GM12878 (cell line): Measurements from ENCODE around the gene GAREM1. TPM values are rescaled to one million over a fixed set of nuclear protein-coding genes. Genes with fewer than 3 reads are reported as not detected.

Experiments
- ATAC-seq: fragments of 200-7000 bp; cut with Tn5 transposase; 3 replicates; pipeline ENCODE4 v1.9.1; 2020; ENCODE audit warnings: mild to moderate bottlenecking, moderate library complexity
- BruUV-seq: library from RNA; stranded (reverse); fragments of 400-500 nt; replicated peaks from 2 replicates; lab custom pipeline; 2021; lab: Mats Ljungman, UMichigan
- CTCF ChIA-PET: fragments of 300-600 bp; sonication (Branson Sonifier 250); formaldehyde crosslinking; extraction: SDS; loops from one replicate; lab custom pipeline; 2021; ENCODE audit warnings: inconsistent platforms; lab: Yijun Ruan, JAX
- POLR2A ChIA-PET: fragments of 350-600 bp; formaldehyde crosslinking; extraction: SDS; loops from one replicate; lab custom pipeline; 2021; ENCODE audit warnings: inconsistent platforms; lab: Charles Lee
- RAD21 ChIA-PET: fragments of 300-600 bp; sonication (Branson Sonifier 250); formaldehyde crosslinking; loops from one replicate; lab custom pipeline; 2023; ENCODE audit warnings: antibody characterized with exemption; ENCODE audit not compliant: unreplicated experiment; lab: Charles Lee
- SMC1A ChIA-PET: fragments of 300-600 bp; sonication (Branson Sonifier 250); formaldehyde crosslinking; loops from one replicate; lab custom pipeline; 2023; ENCODE audit not compliant: unreplicated experiment, uncharacterized antibody; lab: Charles Lee
- DNase-seq: peaks from one replicate; pipeline ENCODE4 v3.0.0-alpha.2; 2011; ENCODE audit warnings: low read depth, low spot score
- FAIRE-seq: peaks from 3 replicates; lab custom pipeline; 2011; peaks lifted over from hg19 to GRCh38; lab: Jason Lieb, UNC
- H2AFZ ChIP-seq: 2 replicates; pipeline ENCODE4 v1.6.0; 2011; ENCODE audit warnings: low read depth, low read length, control low read depth; ENCODE audit not compliant: control insufficient read depth
- H3K27ac ChIP-seq: 2 replicates; pipeline ENCODE4 v1.5.1; 2011; ENCODE audit warnings: control low read depth; ENCODE audit not compliant: control insufficient read depth, insufficient read depth
- H3K27me3 ChIP-seq, 2 experiments: replicated peaks in 1 of 2; 2 replicates each; pipeline versions ENCODE4 v1.6.0 to v1.6.1; 2011; ENCODE audit warnings: low read length in 1 of 2; ENCODE audit not compliant: control insufficient read depth in 2 of 2, insufficient read depth in 2 of 2
- H3K36me3 ChIP-seq, 2 experiments: 2 replicates each; pipeline ENCODE4 v1.5.1; 2011; ENCODE audit warnings: low read length in 1 of 2; ENCODE audit not compliant: control insufficient read depth in 2 of 2, insufficient read depth in 2 of 2
- H3K4me1 ChIP-seq: 2 replicates; pipeline ENCODE4 v1.6.1; 2011; ENCODE audit warnings: mild to moderate bottlenecking, low read length, moderate library complexity, mixed read lengths; ENCODE audit not compliant: control insufficient read depth, insufficient read depth
- H3K4me2 ChIP-seq: 2 replicates; pipeline ENCODE4 v1.6.0; 2011; ENCODE audit warnings: control low read depth; ENCODE audit not compliant: control insufficient read depth, insufficient read depth
- H3K4me3 ChIP-seq: fragments of 200-600 bp; sonication (generic); 2 replicates; pipeline ENCODE4 v1.5.1; 2016
- H3K79me2 ChIP-seq: 2 replicates; pipeline ENCODE4 v1.6.0; 2011; ENCODE audit warnings: low read length; ENCODE audit not compliant: control insufficient read depth, insufficient read depth
- H3K9ac ChIP-seq: 2 replicates; pipeline ENCODE4 v1.8.0; 2011; ENCODE audit warnings: low read length, control low read depth, mixed read lengths; ENCODE audit not compliant: control insufficient read depth, insufficient read depth
- H3K9me3 ChIP-seq: replicated peaks from 3 replicates; pipeline ENCODE4 v1.5.1; 2011; ENCODE audit warnings: mild to moderate bottlenecking, low read length; ENCODE audit not compliant: control insufficient read depth, insufficient read depth
- H4K20me1 ChIP-seq: 2 replicates; pipeline ENCODE4 v1.6.0; 2011; ENCODE audit not compliant: control insufficient read depth, insufficient read depth
- CBFB ChIP-seq: IDR thresholded peaks from 2 replicates; pipeline ENCODE4 v1.6.1; 2016; ENCODE audit warnings: antibody characterized with exemption, low read depth
- CEBPB ChIP-seq, 2 experiments: fragments of 150-350 bp in 1 of 2; IDR thresholded peaks; 2 replicates each; pipeline ENCODE4 v1.6.1; 2012 to 2014; ENCODE audit warnings: low read depth in 2 of 2, low read length in 2 of 2, borderline replicate concordance in 1 of 2, inconsistent platforms in 1 of 2
- CHD1 ChIP-seq: IDR thresholded peaks from 2 replicates; pipeline ENCODE4 v1.6.1; 2012; ENCODE audit warnings: low read depth, low read length, improper control_type of control experiment
- CHD4 ChIP-seq: fragments of 200-600 bp; sonication (generic); IDR thresholded peaks from 2 replicates; pipeline ENCODE4 v1.6.1; 2016; ENCODE audit warnings: mild to moderate bottlenecking
- CREB1 ChIP-seq: IDR thresholded peaks from 2 replicates; pipeline ENCODE4 v1.6.1; 2012; ENCODE audit warnings: low read depth, mild to moderate bottlenecking, inconsistent platforms
- CREM ChIP-seq: IDR thresholded peaks from 2 replicates; pipeline ENCODE4 v1.6.1; 2014; ENCODE audit warnings: antibody characterized with exemption, low read depth
- EP300 ChIP-seq, 2 experiments: fragments of 150-350 bp in 1 of 2; IDR thresholded peaks; 2 replicates each; pipeline ENCODE4 v1.6.1; 2011 to 2012; ENCODE audit warnings: low read depth in 2 of 2, low read length in 2 of 2, borderline replicate concordance in 1 of 2, improper control_type of control experiment in 1 of 2, inconsistent platforms in 1 of 2; ENCODE audit not compliant: control insufficient read depth in 1 of 2
- NFYB ChIP-seq: IDR thresholded peaks from 2 replicates; pipeline ENCODE4 v1.6.1; 2011; ENCODE audit warnings: low read depth, mild to moderate bottlenecking, low read length, improper control_type of control experiment, moderate library complexity; ENCODE audit not compliant: insufficient read depth
- NRF1 ChIP-seq: conservative IDR thresholded peaks from 2 replicates; pipeline ENCODE4 v1.6.1; 2011; ENCODE audit warnings: mild to moderate bottlenecking, low read depth, low read length, improper control_type of control experiment
- PAX8 ChIP-seq: fragments of 450-650 bp; IDR thresholded peaks from 2 replicates; pipeline ENCODE4 v1.6.1; 2017; ENCODE audit warnings: mild to moderate bottlenecking, moderate library complexity
- PKNOX1 ChIP-seq: fragments of 450-650 bp; IDR thresholded peaks from 2 replicates; pipeline ENCODE4 v1.6.1; 2016; ENCODE audit warnings: mild to moderate bottlenecking
- TCF7 ChIP-seq: IDR thresholded peaks from 2 replicates; pipeline ENCODE4 v1.6.1; 2014; ENCODE audit warnings: antibody characterized with exemption, borderline replicate concordance
- USF2 ChIP-seq: IDR thresholded peaks from 2 replicates; pipeline ENCODE4 v1.6.1; 2011; ENCODE audit warnings: low read depth, low read length, improper control_type of control experiment, borderline replicate concordance
- ZZZ3 ChIP-seq: IDR thresholded peaks from 2 replicates; pipeline ENCODE4 v1.6.1; 2011; ENCODE audit warnings: low read depth; ENCODE audit not compliant: control insufficient read depth, insufficient read length
- WGBS: methylation state at CpG from one replicate; pipeline ENCODE4 v1.1.6; 2016; ENCODE audit warnings: low lambda C conversion rate; ENCODE audit not compliant: insufficient replicate concordance, insufficient coverage; ENCODE audit errors: missing lambda C conversion rate; 5-methylcytosine and 5-hydroxymethylcytosine counted together
- in situ Hi-C: fragments of 300-500 bp; cut with MboI; formaldehyde crosslinking; loops from 9 replicates; pipeline ENCODE4 v1.14.3; 2018; ENCODE audit warnings: mixed read lengths
- intact Hi-C: fragments of 100-400 bp; cut with micrococcal nuclease; formaldehyde crosslinking; loops from one replicate; pipeline ENCODE4 v1.14.2; 2022; ENCODE audit not compliant: unreplicated experiment
- polyA plus RNA-seq, 11 experiments: library from polyadenylated mRNA; depleted of rRNA in 4 of 11; unstranded in 6 of 11; stranded (reverse) in 5 of 11; fragments of >200 nt; fragmentation: Nextera tagmentation in 4 of 11; fragmentation: Illumina TruSeq in 1 of 11; extraction: Ambion mirVana in 4 of 11; extraction: Trizol in 1 of 11; gene quantifications; 1 replicate in 1 of 11; 2 replicates in 10 of 11; pipeline versions ENCODE4 v1.2.1 to v1.2.3, GENCODE V29; 2011 to 2016; ENCODE audit warnings: inconsistent platforms in 2 of 11, missing spikeins in 2 of 11, low read depth in 1 of 11
- total RNA-seq, 4 experiments: library from RNA; depleted of rRNA in 3 of 4; stranded (reverse); fragments of >200 nt in 3 of 4; fragmentation: Illumina TruSeq in 1 of 4; extraction: Trizol in 1 of 4; gene quantifications; 2 replicates each; pipeline versions ENCODE4 v1.2.1 to v1.2.3, GENCODE V29; 2013 to 2021

Gene GAREM1
- total and polyA plus RNA-seq, 10 of the 15 experiments (the other 5 are each of a cell fraction or from before 2014, with no cell fraction given), result 0.05 to 0.29 (median 0.05) TPM; not detected in 7

GRCh38 chr18:32244881-32245280 lies 225.8 kb downstream of the GAREM1 start:
- H2AFZ ChIP-seq, result no peak overlapping the region
- H3K36me3 ChIP-seq, result no peaks in the 10 kb centered on the region
- no peaks in the 10 kb centered on the region for H3K9me3 ChIP-seq
- RAD21 ChIA-PET, result no interaction called here
- peaks cover 0 to 2% of the 10 kb centered on the region in 2 experiments; a peak in 2 of 4 replicates for H3K27me3 ChIP-seq
- no peaks in the 10 kb centered on the region for H3K79me2 ChIP-seq
- H3K4me1 ChIP-seq, result no peaks in the 10 kb centered on the region
- CTCF ChIA-PET, result no interaction called here
- DNase-seq (no peak), FAIRE-seq (no peak), ATAC-seq (no peak)
- no TSS peak for BruUV-seq
- H3K4me2 ChIP-seq, result no peak overlapping the region
- H3K9ac ChIP-seq, result no peak overlapping the region
- TF ChIP-seq CREB1, result no peak
- no peak for TF ChIP-seq USF2
- no peak for TF ChIP-seq CEBPB (IDR thresholded peaks at IDR 0.05; ENCODE audit: borderline replicate concordance in 1 of 2, low read depth in 2 of 2, low read length in 2 of 2)
- no peak for TF ChIP-seq EP300 (IDR thresholded peaks at IDR 0.05; ENCODE audit: borderline replicate concordance in 1 of 2, control insufficient read depth in 1 of 2, low read depth in 2 of 2, low read length in 2 of 2)
- no peak for TF ChIP-seq CHD4
- no peak for TF ChIP-seq CBFB
- TF ChIP-seq ZZZ3, result no peak
- no peak for TF ChIP-seq TCF7
- no peak for TF ChIP-seq CHD1
- TF ChIP-seq PKNOX1, result no peak
- no peak for TF ChIP-seq NRF1
- no peak for TF ChIP-seq CREM
- no peak for TF ChIP-seq PAX8
- TF ChIP-seq NFYB, result no peak
- intact Hi-C loops, result no loop called here
- SMC1A ChIA-PET, result no interaction called here
- WGBS, result 56% methylated on average over 5 of the region's 5 CpGs
- in situ Hi-C loops, result no loop called here
- no peak overlapping the region for H3K4me3 ChIP-seq
- H4K20me1 ChIP-seq, result no peaks in the 10 kb centered on the region
- H3K27ac ChIP-seq, result no peak overlapping the region
- POLR2A ChIA-PET, result no interaction called here
